H1 (cell line): ENCODE results near the gene ELANE. TPM values are rescaled to one million over a fixed set of nuclear protein-coding genes. Genes with fewer than 3 reads are reported as not detected.

Experiments used
- BCL11A ChIP-seq, 2 experiments: IDR thresholded peaks; one replicate each; pipeline ENCODE4 v1.6.1; 2011; ENCODE audit warnings: low read depth in 2 of 2, low read length in 2 of 2, mild to moderate bottlenecking in 2 of 2
- BRCA1 ChIP-seq: IDR thresholded peaks from 2 replicates; pipeline ENCODE4 v1.6.1; 2012; ENCODE audit warnings: low read depth, low read length, improper control_type of control experiment
- CHD1 ChIP-seq: IDR thresholded peaks from 2 replicates; pipeline ENCODE4 v1.6.1; 2012; ENCODE audit warnings: low read depth, low read length, improper control_type of control experiment
- CREB1 ChIP-seq: IDR thresholded peaks from 2 replicates; pipeline ENCODE4 v1.6.1; 2012; ENCODE audit warnings: inconsistent platforms
- E2F6 ChIP-seq: IDR thresholded peaks from 2 replicates; pipeline ENCODE4 v1.6.1; 2012; ENCODE audit warnings: inconsistent platforms
- GTF2F1 ChIP-seq: IDR thresholded peaks from 2 replicates; pipeline ENCODE4 v1.6.1; 2012; ENCODE audit warnings: low read depth, low read length, improper control_type of control experiment, borderline replicate concordance
- JUN ChIP-seq: IDR thresholded peaks from 2 replicates; pipeline ENCODE4 v1.6.1; 2011; ENCODE audit warnings: low read depth, mild to moderate bottlenecking, improper control_type of control experiment, low read length
- MAFK ChIP-seq: IDR thresholded peaks from 2 replicates; pipeline ENCODE4 v1.6.1; 2012; ENCODE audit warnings: low read depth, mild to moderate bottlenecking, improper control_type of control experiment, low read length
- NANOG ChIP-seq: IDR thresholded peaks from 2 replicates; pipeline ENCODE4 v1.6.1; 2011; ENCODE audit warnings: low read length, low read depth, mild to moderate bottlenecking, inconsistent platforms; ENCODE audit not compliant: insufficient read depth, poor library complexity, severe bottlenecking
- PHF8 ChIP-seq: fragments of 200-600 bp; sonication (generic); conservative IDR thresholded peaks from 2 replicates; pipeline ENCODE4 v1.7.1; 2012; ENCODE audit warnings: low read depth, mild to moderate bottlenecking, inconsistent platforms, low read length, moderate library complexity
- RFX5 ChIP-seq: IDR thresholded peaks from 2 replicates; pipeline ENCODE4 v1.6.1; 2011; ENCODE audit warnings: low read depth, low read length, improper control_type of control experiment, borderline replicate concordance
- RNF2 ChIP-seq: fragments of 200-900, 300-1000 bp; sonication (generic); IDR thresholded peaks from 2 replicates; pipeline ENCODE4 v1.7.1; 2016; ENCODE audit warnings: borderline replicate concordance, low read depth, mild to moderate bottlenecking, antibody characterized with exemption, low read length; ENCODE audit not compliant: poor library complexity, severe bottlenecking; ENCODE audit errors: missing control alignments
- SIN3A ChIP-seq, 2 experiments: IDR thresholded peaks in 1 of 2; conservative IDR thresholded peaks in 1 of 2; 2 replicates each; pipeline ENCODE4 v1.6.1; 2011 to 2012; ENCODE audit warnings: low read length in 2 of 2, improper control_type of control experiment in 1 of 2, low read depth in 1 of 2, mild to moderate bottlenecking in 1 of 2
- TAF1 ChIP-seq: IDR thresholded peaks from 2 replicates; pipeline ENCODE4 v1.6.1; 2011; ENCODE audit warnings: mild to moderate bottlenecking, low read depth, low read length
- TAF7 ChIP-seq: optimal IDR thresholded peaks from 2 replicates; pipeline ENCODE3; 2011; ENCODE audit warnings: low read depth, mild to moderate bottlenecking, inconsistent platforms, low read length, moderate library complexity, borderline replicate concordance
- TEAD4 ChIP-seq: IDR thresholded peaks from 2 replicates; pipeline ENCODE4 v1.6.1; 2012; ENCODE audit warnings: low read depth, low read length, inconsistent platforms, mixed read lengths
- YY1 ChIP-seq: IDR thresholded peaks from 2 replicates; pipeline ENCODE4 v1.6.1; 2011; ENCODE audit warnings: low read depth, mild to moderate bottlenecking, low read length
- polyA plus RNA-seq, 7 experiments: library from polyadenylated mRNA; depleted of rRNA in 3 of 7; stranded (reverse) in 5 of 7; unstranded in 2 of 7; fragments of >200 nt in 5 of 7; fragments of 200-250 nt in 2 of 7; gene quantifications; 1 replicate in 5 of 7; 2 replicates in 1 of 7; 4 replicates in 1 of 7; pipeline versions ENCODE4 v1.2.1 to v1.2.3, GENCODE V29; 2011 to 2013; ENCODE audit warnings: missing spikeins in 2 of 7, mixed read lengths in 2 of 7
- total RNA-seq: library from RNA; stranded (reverse); fragmentation: NEBNext Ultra II Directional; extraction: Animal tissue kit (Norgen Biotek cat#: 25700); gene quantifications from 2 replicates; pipeline ENCODE4 v1.2.1, GENCODE V29; 2021

ELANE gene
- total and polyA plus RNA-seq, 2 of the 8 experiments (the other 6 are each of a cell fraction or from before 2014, with no cell fraction given), result not detected

GRCh38 chr19:892894-893689 lies 41.0 kb downstream of the ELANE start, which contains the start of the genes MED16 and RNU6-9 (continued):
- no peak for TF ChIP-seq GTF2F1
- no peak for TF ChIP-seq BRCA1
- TF ChIP-seq JUN, result no peak
- peak; percentile 55; the same call in 1 of the 2 replicates for TF ChIP-seq TEAD4
- no peak for TF ChIP-seq E2F6
- TF ChIP-seq NANOG, result no peak
- no peak for TF ChIP-seq RFX5
- TF ChIP-seq CREB1, result no peak
- peak; percentile 80 for TF ChIP-seq TAF1
- no peak for TF ChIP-seq SIN3A (conservative IDR thresholded peaks at IDR 0.05 in 1 of 2, IDR thresholded peaks at IDR 0.05 in 1 of 2; ENCODE audit: low read depth in 1 of 2, low read length in 2 of 2)
- no peak; the same call in 1 of the 2 replicates for TF ChIP-seq MAFK
- peak; percentile 43 for TF ChIP-seq TAF7
- no peak for TF ChIP-seq BCL11A (IDR thresholded peaks at IDR 0.05; ENCODE audit: low read depth in 2 of 2, low read length in 2 of 2)
- TF ChIP-seq CHD1, result no peak
- TF ChIP-seq RNF2, result no peak
- TF ChIP-seq PHF8, result peak; percentile 98
- TF ChIP-seq YY1, result peak; percentile 95
